GM18868 (cell line): ENCODE results near the gene STOM.
"Not testable (repeated sequence)": the region's sequence is repeated elsewhere in the genome, so short reads cannot be mapped to it uniquely, and the experiment has no call there.

ENCODE experiments used
- ATAC-seq: cut with Tn5 transposase; IDR thresholded peaks from one replicate; pipeline ENCODE4 v1.9.1; 2021; ENCODE audit warnings: mild to moderate bottlenecking, moderate library complexity; ENCODE audit not compliant: unreplicated experiment

STOM gene, protein sequence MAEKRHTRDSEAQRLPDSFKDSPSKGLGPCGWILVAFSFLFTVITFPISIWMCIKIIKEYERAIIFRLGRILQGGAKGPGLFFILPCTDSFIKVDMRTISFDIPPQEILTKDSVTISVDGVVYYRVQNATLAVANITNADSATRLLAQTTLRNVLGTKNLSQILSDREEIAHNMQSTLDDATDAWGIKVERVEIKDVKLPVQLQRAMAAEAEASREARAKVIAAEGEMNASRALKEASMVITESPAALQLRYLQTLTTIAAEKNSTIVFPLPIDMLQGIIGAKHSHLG

DNA sequence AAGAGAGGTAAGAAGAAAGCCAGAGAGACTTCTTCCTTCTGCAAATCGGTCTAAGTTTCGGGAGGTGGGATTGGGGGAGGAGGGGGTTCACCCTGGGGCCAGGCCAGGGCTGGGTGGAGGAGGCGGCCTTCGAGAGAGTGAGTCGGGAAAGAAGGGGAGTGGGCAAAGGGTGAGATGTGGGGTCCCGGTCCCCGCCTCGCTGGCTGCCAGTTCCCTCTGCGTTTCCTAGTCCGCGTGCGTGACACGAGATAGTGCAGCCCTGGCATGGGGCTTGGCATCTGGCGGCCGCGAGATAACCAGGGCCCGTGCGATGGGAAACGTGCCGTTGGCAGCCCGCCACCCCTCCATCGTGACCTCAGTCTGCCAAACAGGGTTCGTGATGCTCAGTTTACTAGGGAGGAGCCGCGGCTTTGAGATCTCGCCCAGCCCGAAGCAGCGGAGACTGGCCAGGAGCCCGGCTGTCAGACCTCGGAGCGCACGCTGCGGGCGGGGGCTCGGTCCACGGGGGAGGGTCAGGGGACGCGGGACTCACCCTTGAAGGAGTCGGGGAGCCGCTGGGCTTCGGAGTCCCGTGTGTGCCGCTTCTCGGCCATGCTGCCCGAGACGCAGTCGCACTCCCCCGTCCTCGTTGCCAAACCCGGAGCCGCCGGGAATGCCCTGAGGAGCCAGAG is at the start of gene STOM:
STOM (minus strand) TSS at position 656 of the 671 bp plus-strand sequence; CDS start at position 593, 63 bp downstream.
- peak; percentile 56 for ATAC-seq

DNA sequence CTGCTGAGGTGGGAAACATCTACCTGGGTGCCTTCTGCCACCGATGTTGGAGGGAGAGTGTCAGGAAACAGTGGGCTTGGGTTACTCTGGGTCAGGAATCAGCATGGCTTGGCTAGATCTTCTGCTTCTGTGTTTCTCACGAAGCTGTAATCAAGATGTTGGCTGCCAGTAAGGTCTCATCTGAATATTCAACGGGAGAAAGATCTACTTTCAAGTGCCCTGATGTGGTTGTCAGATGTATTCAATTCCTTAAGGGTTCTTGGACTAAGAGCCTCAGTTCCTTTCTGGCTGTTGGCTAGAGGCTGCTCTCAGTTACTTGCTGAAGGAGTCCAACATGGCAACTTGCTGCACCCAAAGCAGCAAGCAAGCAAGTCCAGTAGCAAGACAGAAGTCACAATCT is 41.9 kb upstream of the STOM start:
- ATAC-seq: no peak

DNA sequence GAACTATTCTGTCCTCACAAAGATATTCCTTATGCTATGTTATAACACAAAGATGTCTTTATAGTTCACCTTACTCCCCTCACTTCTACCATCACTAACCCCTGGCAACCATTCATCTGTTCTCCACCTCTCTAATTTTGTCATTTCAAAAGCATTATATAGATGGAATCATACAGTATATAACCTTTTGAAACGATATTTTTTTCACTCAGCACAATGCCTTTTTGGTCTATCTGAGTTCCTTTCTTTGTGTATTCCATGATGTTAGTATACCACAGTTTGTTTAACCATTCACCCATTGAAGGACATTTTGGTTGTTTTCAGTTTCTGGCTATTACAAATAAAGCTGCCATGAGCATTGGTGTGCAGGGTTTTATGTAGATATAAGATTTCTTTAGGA is 35.8 kb upstream of the STOM start:
- ATAC-seq: no peak

DNA sequence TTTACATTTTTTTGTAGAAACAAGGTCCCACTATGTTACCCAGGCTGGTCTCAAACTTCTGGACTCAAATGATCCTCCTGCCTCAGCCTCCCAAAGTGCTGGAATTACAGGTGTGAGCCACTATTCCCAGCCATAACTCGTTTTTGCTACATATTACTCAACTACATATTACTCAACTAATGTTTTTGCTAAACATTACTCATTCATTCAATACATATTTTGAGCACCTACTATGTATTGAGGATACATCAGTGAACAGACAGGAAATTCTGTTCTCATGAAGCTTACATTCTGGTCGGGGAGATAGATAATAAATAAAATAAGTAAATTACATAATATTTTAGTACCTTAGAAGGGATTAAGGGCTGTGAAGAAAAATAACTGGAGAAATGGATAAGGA is 34.9 kb upstream of the STOM start:
- ATAC-seq: no peak

DNA sequence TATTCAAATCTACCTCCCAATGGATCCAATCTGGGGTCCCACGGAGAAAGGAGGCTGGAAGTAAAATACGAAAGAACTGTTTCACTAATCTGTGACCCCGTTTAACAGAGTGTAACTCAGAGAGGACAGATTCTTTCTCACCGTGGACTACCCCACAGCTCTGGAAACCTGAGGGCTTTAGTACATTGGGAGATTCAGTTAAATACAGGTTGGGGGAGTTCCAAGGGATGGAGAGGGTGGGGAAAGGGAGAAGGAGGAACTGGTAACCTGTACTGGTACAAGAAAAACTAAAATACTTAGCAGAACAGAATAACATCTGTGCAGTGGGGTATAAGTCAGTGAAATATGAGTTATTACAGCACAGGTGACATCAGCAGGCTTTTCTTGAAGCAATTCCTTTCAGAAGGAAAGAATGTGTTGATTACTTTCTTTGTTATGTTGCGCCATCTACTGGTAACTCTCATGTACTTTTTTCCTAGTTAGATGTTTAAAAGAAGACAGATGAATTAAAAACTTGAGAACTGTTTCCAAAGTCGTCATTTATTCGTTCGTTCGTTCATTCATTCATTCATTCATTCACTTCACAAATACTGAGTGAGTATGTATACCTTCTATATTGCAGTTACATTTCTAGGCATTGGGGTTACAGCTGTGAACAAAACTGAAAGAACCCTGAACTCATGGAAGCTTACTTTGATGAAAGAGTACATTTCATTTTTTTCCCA is 30.0 kb upstream of the STOM start:
- ATAC-seq: no peak

DNA sequence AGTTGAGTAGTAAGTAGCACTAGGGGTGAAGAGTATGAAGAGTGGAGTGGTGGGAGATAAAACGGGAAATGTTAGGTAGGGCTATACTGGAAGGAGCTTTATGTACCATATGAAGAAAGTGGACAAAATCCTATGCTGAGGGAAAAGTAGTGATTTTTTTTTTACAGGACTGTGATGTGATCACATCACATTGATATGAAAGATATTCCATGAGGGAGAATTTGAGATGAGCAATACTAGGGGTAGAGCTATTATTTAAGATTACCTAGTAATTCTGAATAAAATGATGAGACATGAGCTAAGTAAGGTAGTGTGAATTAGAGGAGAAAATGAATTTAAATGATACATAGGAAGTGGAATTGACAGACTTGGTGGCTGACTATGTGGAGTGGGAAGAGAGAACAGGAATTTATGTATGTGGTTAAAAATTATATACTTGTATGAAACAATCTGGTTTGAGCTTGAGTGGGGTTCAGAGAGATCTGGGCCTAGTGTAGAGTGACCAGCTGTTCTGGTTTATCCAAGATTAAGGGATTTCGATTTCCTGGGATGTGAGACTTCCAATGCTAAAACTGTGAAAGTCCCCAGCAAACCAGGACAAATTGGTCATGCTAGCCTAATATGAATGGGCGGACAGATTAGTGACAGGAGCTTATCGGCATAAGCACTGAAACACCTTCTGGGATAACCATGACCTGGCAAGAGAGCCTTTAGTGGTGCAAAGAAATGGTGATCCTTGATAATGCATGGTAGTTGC is 29.3 kb upstream of the STOM start:
- ATAC-seq: no peak

DNA sequence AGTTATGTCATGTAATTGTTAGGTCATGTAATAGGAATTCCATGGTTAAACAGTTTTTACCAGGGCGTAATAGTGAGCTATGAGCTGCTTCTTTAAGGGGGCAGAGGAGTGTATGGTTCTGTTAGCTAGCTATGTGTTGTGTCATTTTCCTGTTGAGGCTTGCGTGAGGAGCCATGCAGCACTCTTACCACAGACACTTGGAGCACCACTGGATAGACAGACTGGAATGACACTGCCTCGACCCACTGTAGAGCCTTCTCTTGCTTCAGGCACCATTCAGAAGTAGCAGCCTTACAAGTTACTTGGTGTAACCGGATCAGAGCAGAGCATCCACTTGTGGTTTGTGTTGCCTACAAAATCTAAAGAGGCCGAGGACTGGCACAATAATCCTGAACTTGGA is 28.3 kb upstream of the STOM start:
- ATAC-seq: no peak

DNA sequence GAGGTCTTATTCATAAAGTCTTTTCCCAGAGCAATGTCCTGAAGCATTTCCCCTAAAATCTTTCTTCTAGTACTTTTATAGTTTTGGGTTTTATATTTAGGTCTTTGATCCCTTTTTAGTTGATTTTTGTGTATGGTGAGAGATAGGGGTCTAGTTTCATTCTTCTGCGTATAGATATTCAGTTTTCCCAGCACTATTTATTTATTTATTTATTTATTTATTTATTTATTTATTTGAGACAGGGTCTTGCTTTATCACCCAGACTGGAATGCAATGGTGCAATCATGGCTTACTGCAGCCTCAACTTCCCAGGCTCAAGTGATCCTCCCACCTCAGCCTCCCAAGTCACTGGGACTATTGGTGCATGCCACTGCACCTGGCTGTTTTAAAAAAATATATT is 27.2 kb upstream of the STOM start:
- ATAC-seq: not testable (repeated sequence)

DNA sequence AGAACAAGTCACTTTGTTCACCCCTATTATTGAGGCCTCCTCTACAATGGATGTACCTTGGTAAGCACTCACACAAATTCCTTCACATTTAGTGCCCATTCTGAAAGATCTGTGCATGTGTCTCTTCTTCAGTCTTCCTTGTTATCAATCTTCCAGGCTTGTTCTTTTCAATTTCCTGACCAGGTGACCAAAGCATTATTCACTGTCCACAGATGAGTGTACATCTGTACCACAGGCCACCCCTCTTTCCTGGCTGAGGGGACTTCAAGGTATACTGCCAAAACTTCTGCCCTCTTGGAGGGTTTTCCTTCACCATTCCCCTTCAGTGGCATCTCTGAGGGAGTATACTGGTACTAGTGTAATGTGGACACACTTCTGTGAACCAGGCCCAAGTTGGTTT is 25.5 kb upstream of the STOM start:
- ATAC-seq: no peak

DNA sequence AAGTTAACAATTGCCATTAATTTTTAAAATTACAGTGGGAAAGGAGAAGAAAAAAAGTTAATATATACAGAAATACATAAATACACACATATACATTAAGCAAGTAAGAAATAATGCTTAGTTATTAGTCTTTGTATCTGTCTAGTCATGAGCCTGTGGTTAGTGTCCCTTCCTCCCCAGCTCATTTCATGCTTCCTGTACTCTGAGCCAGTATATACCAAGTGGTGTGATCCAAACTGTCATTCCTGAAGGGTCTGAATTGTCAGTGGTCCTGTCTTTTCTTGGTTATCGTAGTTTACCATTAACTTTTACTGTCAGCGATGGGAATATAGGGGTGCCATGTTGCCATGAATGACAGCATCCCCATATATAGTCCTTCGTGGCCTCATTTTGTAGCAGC is 24.2 kb upstream of the STOM start:
- ATAC-seq: no peak

DNA sequence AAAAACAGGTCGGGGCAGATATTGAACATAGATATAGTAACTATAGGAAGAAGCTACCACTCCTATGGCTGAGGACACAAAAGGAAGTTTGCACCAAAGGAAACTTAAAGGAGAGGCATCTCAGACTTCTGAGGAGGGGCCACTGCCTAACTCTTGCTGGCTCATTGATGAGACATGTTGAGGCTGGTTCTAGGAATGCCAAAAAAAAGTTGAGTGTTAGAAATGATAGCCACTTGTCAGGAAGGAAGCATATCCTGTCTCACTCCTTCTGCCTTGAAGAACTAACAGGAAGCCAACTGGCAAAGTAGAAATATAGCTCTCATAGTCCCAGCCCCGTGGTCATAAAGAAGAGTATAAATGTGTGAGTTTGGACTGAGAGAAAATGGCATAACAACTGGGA is 23.3 kb upstream of the STOM start:
- no peak for ATAC-seq

DNA sequence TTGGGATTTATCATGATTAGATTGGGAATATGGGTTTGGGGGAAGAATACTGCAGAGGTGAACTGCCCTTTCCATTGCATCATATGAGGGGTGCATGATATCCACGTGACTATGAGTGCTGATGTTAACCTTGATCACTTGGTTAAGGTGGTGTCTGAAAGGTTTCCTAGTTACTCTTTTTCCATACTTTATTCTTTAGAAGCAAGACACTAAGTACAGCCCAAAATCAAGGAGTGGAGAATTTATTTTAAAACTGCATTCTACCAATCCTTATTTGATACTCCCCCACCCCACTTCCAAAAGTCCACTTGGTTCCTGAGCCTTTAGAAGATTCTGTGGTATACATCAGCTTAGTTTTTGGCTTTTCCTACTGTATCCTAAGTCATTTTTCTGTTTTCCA is 20.3 kb upstream of the STOM start:
- no peak for ATAC-seq

DNA sequence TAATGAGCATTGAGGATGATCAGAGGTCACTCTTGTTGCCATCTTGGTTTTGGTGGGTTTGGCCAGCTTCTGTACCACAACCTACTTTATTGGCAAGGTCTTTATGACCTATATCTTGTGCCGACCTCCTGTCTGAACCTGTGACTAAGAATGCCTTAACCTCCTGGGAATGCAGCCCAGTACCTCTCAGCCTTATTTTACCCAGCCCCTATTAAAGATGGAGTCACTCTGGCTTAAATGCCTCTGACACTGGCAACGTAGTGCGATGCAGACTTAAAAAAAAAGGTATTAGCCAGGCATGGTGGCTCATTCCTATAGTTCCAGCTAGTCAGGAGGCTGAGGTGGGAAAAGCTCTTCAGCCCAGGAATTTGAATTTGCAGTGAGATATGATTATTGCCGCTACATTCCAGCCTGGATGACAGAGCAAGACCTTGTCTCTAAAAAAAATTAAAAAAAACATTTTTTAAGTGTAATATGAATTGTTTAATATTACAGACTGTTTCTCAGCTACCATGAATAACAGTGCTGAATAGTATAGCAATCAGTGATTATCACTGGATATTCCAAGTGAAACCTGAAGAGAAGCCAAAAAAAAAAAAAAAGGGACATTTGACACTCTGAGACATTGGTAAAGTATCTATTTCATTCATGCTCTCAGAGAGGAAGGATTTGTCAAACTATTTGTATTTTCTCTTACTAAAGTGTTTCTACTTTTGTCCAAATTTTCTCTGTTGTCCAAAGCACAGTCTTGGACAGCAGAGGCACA is 18.3 kb upstream of the STOM start:
- ATAC-seq: no peak

DNA sequence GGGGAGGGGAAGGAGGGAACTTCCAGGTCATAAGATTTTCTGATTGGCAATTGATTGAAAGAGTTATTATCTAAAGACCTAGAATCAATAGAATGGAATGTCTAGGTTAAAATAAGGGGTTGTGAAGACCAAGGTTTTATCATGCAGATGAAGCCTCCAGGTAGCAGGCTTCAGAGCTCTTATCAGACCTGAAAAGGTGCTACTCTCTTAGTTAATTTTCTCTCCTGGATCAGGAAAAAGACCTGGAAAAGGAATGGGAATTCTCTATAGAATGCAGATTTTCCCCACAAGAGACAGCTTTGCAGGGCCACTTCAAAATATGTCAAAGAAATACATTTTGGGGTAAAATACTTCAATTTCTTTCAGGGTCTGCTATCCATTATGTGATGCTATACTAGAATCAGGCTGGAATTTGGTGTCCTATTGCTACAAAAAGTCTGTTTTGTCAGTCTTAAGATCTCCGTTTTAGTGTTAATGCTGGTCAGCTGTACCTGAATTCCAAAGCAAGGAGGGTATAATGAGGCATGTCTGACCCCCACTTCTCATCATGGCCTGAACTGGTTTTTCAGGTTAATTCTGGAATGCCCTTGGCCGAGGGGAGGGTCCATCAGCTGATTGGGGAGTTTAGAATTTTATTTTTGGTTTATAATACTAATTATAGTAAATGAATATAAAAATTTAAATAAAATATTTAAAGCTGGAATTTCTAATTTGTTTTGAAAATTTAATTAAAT is 16.6 kb upstream of the STOM start:
- ATAC-seq: no peak

DNA sequence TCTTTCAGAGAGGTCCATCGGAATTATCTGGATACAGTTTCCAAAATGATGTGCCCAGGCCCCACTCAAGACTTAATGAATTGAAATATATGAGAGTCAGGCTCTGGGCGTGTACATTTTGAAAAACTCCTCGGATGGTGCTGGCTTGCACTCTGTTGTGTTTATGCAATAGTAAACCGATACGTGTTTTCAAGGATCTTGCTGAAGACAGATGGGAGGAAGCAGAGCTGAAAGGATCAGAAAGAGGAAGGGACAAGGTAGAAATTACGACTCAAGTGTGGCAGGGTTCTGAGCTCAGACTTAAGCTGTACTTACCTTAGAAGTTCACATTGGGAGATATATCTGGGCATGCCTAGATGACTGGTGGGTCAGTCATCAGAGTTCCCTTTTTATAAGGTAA is 13.7 kb upstream of the STOM start:
- ATAC-seq: no peak

DNA sequence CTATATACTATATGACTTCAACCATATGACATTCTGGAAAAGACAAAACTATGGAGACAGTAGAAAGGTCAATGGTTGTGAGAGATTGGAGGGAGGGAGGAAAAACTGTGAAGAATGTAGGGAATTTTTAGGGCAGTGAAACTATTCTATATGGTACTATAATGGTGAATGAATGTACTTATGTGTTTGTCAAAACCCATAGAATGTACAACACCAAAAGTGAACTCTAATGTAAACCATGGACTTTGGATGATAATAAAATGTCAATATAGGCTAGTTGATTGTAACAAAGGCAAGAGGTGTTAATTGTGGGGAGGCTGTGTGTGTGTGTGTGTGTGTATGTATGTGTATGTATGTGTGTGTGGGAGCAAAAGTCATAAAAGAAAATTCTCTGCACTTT is 10.8 kb upstream of the STOM start:
- no peak for ATAC-seq

DNA sequence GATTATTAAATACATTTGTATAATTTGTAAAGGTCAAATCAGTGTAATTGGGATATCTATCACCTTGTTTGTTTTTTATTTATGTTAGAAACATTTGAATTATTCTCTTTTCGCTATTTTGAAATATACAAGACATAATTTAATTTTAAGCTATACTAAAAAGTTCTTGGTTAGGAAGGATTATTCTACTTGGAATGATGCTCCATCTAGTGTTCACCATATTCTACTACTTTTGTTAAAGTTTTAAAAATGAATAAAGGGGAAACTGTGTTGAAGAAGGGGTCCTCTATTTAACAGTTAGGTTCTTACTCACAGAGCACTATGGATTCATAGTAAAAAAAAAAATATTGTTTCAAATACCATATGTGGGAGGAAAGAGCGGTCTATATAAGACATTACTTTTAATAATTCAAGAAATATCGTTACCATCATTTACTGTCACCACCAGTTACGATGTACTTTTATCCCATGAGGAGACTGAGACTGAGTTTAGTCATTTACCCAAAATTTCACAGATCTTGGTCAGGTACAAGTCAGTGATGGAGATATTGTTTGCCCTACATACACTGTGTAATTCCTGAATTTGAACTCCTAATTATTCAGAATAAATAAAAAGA is 6.3 kb upstream of the STOM start:
- ATAC-seq: no peak

DNA sequence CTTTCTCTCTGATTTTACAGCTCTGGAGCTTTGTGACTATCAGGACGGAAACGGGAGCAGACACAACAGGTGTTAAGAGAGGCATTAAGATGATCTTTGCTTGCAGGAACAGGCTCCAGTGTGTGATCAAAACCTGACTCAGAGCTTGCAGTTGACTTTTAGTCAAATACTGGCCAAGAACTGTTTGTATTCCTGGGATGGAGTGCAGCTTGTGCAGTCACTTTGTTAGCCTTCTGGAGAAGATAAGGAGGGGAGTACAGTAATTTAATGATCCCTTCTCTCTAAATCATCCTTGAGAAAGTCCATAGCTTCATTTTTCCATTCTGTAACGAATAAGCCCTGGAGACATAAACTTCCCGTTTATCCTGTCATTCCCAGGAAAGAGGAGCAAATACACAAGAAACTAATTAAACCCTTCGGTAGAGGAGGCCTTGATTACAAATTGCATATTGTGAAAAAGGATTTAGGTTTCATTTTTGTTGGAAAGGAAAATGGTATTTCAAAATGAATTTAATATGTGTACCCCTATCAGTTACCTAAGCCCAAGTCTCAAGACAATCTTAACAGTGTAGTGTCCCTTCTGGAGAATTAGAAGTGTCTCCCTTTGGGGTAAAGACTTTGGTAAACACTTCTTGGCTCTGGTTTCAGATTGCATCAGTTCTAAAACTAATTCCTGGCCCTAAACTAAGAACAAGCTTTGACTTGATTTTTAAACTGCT is 3.1 kb upstream of the STOM start:
- no peak for ATAC-seq
